Epithelial cell of esophagus (primary cell): ENCODE data around the gene CDH4.

ENCODE experiments used
- DNase-seq: peaks from one replicate; pipeline ENCODE4 v3.0.0; 2010; ENCODE audit warnings: low read depth
- H3K4me3 ChIP-seq: 2 replicates; pipeline ENCODE4 v1.5.1; 2011; ENCODE audit warnings: mild to moderate bottlenecking, low read length, control low read depth
- TF ChIP-seq, protein P1 (sequence below): IDR thresholded peaks from 2 replicates; pipeline ENCODE4 v1.5.1; 2011; ENCODE audit warnings: low read depth, mild to moderate bottlenecking, low read length, control low read depth, inconsistent platforms; ENCODE audit not compliant: insufficient read depth; ENCODE audit errors: missing control alignments

The CDH4 gene

DNA sequence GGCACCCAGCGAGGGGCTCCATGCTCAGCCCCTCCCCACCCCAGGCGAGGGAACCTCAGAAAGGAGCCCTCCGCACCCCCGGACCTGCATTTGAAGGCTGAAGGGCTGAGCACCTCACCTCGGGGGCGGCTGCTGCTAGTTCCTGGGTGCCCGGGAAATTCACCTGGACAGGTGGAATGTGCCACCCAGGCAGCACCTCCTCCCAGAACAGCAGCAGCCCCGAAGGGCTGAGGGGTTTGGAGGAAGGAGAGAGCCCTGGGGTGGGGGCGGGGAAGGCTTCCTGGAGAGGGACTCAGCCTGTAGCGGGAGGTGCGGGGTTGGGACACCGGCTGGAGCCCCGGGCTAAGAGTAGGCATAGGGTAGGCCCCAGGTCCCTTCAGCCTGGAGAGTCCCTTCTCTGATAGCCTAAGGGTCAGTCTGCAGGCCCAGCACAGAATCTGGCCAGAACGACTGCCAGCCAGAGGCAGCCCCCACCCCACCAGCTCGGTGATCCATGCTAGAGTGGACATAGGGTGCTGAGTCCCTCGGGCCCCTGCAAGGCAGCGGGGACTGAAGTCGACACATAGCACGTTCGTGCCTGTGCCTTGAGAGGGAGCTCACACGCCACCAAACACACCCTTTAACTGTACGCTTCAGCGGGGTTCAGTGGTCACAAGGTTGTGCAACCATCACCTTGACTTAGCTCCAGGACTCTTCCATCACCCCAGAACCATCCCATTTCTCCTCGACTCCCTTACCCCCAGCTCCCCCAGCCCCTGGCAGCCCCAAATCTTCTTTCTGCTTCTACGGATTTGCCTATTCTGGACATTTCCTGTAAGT, 632.7 kb downstream of the CDH4 start:
- DNase-seq, result no peak
- H3K4me3 ChIP-seq, result no peak overlapping the region
- TF ChIP-seq, protein P1, sequence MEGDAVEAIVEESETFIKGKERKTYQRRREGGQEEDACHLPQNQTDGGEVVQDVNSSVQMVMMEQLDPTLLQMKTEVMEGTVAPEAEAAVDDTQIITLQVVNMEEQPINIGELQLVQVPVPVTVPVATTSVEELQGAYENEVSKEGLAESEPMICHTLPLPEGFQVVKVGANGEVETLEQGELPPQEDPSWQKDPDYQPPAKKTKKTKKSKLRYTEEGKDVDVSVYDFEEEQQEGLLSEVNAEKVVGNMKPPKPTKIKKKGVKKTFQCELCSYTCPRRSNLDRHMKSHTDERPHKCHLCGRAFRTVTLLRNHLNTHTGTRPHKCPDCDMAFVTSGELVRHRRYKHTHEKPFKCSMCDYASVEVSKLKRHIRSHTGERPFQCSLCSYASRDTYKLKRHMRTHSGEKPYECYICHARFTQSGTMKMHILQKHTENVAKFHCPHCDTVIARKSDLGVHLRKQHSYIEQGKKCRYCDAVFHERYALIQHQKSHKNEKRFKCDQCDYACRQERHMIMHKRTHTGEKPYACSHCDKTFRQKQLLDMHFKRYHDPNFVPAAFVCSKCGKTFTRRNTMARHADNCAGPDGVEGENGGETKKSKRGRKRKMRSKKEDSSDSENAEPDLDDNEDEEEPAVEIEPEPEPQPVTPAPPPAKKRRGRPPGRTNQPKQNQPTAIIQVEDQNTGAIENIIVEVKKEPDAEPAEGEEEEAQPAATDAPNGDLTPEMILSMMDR, result no peak

DNA sequence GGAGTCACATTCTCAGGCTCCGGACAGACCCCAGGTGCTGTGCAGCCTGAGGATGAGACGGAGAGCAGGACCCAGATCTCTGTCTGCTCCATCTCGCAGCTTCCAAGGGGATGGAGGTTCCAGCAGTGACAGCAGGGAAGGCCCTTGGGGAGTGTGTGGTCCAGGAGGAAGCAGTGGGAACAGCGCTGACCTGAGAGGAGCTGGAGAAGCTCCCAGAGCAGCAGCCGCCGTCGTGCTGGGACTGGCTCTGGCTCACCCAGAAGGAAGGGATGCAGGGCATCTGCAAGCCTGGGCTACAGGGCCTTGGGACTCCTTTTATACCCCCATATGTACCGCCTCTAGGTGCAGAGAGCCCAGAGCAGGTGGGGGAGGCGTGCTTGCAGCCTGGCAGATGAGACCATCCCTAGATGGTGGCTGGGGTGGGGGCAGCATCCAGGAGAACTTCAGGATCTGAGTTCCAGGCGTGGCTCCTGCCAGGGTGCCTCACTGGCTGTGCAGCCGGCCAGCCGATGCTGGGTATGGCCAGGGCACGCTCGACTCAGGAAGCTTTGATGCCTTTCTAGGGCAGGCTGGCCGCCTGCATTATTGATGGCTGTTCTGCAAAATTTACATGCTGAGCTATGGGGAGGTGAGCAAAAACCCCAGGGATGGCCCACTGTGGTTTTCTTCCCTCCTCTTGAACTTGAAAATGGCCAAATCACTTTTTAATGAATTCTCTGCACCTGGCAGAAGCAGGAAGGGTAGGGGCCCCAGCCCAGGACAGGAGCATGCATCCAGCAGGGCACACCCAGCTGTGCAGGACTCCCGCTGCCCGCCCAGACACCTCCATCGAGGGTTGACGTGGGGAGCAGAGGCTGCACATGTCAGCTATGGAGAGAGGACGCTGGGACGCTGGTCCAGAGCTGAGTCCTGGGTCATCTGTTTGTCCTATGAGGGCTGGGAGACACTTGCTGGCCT, 634.0 kb downstream of the CDH4 start:
- no peak overlapping the region for H3K4me3 ChIP-seq
- no peak for DNase-seq
- TF ChIP-seq, protein P1, result no peak

DNA sequence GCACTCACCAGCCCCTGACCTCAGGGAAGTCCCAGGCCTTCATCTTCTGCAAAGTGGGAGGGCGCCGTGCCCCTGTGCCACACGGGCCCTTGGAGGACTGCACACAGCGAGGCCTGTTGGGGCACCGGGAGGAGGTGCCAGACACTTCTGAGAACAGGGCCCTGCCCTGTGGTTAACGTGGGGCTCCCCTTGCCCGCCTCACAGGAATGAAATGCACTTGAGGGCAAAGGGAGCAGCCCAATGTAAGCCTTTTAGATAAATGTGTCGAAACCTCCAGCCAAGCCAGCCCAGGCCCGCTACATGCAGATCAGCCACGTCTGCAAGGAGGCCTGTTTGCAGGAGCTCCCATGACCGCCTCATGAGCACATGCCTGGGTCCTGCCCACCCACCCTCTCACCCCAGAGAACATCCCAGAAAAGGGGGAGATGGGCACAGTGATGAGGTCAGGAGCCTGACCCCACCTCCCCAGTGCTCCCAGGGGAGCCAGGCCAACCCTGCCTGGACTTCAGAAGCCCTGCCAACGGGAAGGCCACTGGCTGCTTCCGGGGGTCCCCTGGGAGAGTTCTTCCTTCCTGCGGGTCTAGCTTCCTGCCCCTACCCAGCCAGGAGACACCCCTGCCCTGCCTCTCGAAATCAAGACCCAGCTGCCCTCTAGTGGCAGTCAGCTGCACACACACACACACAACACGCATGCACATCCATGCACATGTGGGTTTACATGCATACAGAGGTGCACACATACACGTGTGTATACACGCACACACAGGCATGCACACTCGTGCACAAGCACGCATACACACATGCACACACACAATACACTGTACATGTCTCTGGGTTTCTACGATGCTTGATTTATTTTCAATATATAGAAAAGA, 634.9 kb downstream of the CDH4 start:
- peak; percentile 10 for DNase-seq
- no peak overlapping the region for H3K4me3 ChIP-seq
- TF ChIP-seq, protein P1, result peak; percentile 78

DNA sequence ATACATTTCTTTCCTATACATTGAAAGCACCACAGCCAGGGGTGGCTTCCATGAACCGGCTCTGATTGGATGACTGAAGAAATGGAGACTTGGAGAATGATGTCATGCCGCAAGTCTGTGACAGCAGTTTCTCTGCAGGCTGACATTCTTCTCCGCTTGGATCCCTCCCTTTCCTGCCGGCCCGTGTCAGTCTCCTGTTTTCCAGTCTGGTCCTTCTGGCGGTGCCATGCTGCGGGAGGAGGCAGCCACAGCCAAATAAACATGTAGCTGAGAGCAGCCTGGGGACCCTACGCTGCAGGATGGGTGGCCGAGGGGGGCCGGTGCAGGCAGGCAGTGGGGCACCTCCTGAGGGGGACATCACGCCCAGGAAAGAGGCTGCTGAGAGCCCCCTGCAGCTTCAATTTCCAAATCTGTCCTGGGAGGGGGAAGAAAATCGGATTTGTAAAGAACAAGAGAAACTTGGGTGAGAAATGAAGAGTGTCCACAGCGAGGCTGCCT, 635.6 kb downstream of the CDH4 start:
- H3K4me3 ChIP-seq, result no peak overlapping the region
- TF ChIP-seq, protein P1, result no peak
- no peak for DNase-seq

DNA sequence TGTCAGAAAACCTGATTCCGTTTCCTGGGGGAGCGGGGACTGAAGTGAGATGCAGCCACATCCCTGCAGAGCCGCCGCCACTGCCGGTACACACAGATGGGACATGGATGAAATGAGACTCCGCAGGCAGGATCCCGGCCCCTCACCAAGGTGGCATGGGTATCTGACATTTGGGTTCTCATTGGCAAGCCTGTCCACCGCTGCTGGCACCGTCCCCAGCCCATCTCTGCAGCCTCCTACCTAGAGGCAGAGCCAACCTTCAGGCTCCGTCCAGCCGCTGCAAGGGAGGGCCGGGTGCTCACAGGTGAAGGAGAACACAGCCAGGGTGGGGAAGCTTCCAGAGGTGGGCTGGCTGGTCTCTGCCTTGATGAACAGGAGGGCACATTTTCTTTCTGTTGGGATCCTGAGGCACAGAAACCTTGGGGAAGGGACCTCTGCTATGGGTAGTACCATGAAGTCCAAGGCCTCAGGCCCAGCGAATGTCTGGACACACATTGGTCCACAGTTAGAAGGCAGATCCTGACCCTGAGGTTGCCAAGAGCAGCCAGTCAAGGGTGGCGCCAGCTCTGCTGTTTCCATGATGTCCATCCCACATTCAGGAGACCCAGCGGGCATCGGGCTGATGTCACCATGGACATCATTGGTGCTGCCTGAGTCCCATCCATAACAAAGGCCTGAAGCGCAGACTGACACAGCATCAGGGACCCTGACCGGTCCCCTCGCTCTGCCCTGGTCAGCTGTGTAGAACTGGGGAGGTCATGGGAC, 636.2 kb downstream of the CDH4 start:
- H3K4me3 ChIP-seq, result no peak overlapping the region
- TF ChIP-seq, protein P1, result no peak
- no peak for DNase-seq
